Neuronal stem cell (in vitro differentiated cells): Measurements from ENCODE around the gene MRPL16.

Experiments
- DNase-seq: peaks from one replicate; pipeline ENCODE4 v3.0.0-alpha.2; 2013; ENCODE audit warnings: low spot score
- H2AFZ ChIP-seq: one replicate; pipeline ENCODE4 v1.6.1; 2013; ENCODE audit warnings: mild to moderate bottlenecking, low read length, inconsistent platforms
- H2AK5ac ChIP-seq: 2 replicates; pipeline ENCODE4 v1.6.1; 2013; ENCODE audit warnings: low read depth, mild to moderate bottlenecking, inconsistent platforms, low read length, moderate library complexity, mixed read lengths
- H2BK120ac ChIP-seq: 2 replicates; pipeline ENCODE4 v1.6.1; 2013; ENCODE audit warnings: low read depth, mild to moderate bottlenecking, inconsistent platforms, low read length, moderate library complexity, mixed read lengths
- H2BK12ac ChIP-seq: one replicate; pipeline ENCODE4 v1.6.1; 2013; ENCODE audit warnings: low read length, inconsistent platforms
- H2BK15ac ChIP-seq: 2 replicates; pipeline ENCODE4 v1.6.1; 2013; ENCODE audit warnings: mild to moderate bottlenecking, low read length, inconsistent platforms, mixed read lengths
- H2BK5ac ChIP-seq: one replicate; pipeline ENCODE4 v1.6.1; 2013; ENCODE audit warnings: inconsistent platforms, mild to moderate bottlenecking, low read length, moderate library complexity
- H3K14ac ChIP-seq: one replicate; pipeline ENCODE4 v1.6.1; 2013; ENCODE audit warnings: low read length, inconsistent platforms
- H3K18ac ChIP-seq: 2 replicates; pipeline ENCODE4 v1.6.1; 2013; ENCODE audit warnings: low read length, inconsistent platforms
- H3K23ac ChIP-seq: 2 replicates; pipeline ENCODE4 v1.6.1; 2013; ENCODE audit warnings: low read depth, mild to moderate bottlenecking, mixed read lengths, low read length, inconsistent platforms; ENCODE audit not compliant: poor library complexity
- H3K27ac ChIP-seq: replicated peaks from 3 replicates; pipeline ENCODE4 v1.5.1; 2013; ENCODE audit warnings: low read length, inconsistent platforms
- H3K27me3 ChIP-seq, 3 experiments: 2 replicates each; pipeline ENCODE4 v1.6.1; 2013; ENCODE audit warnings: low read length in 3 of 3, mild to moderate bottlenecking in 2 of 3, inconsistent platforms in 1 of 3, low read depth in 1 of 3, mixed read lengths in 1 of 3, moderate library complexity in 1 of 3; ENCODE audit not compliant: control insufficient read depth in 3 of 3, insufficient read depth in 3 of 3
- H3K36me3 ChIP-seq, 2 donors: replicated peaks in 1 of 2; 2 replicates each; pipeline ENCODE4 v1.6.1; 2013; ENCODE audit warnings: low read length in 2 of 2; ENCODE audit not compliant: control insufficient read depth in 2 of 2, insufficient read depth in 2 of 2
- H3K4ac ChIP-seq: 2 replicates; pipeline ENCODE4 v1.6.1; 2013; ENCODE audit warnings: inconsistent platforms, mild to moderate bottlenecking, low read length, moderate library complexity
- H3K4me1 ChIP-seq, 2 donors: 1 replicate in 1 of 2; 2 replicates in 1 of 2; pipeline ENCODE4 v1.6.1; 2013; ENCODE audit warnings: low read length in 2 of 2, low read depth in 1 of 2; ENCODE audit not compliant: control insufficient read depth in 2 of 2, insufficient read depth in 1 of 2
- H3K4me2 ChIP-seq: one replicate; pipeline ENCODE4 v1.6.1; 2013; ENCODE audit warnings: mild to moderate bottlenecking, low read length, inconsistent platforms; ENCODE audit not compliant: insufficient read depth, poor library complexity, severe bottlenecking
- H3K4me3 ChIP-seq, 2 donors: 2 replicates each; pipeline ENCODE4 v1.5.1; 2013; ENCODE audit warnings: low read length in 2 of 2, mild to moderate bottlenecking in 2 of 2, inconsistent platforms in 1 of 2, moderate library complexity in 1 of 2
- H3K79me1 ChIP-seq: one replicate; pipeline ENCODE4 v1.6.1; 2013; ENCODE audit warnings: low read depth, mild to moderate bottlenecking, inconsistent platforms, low read length, moderate library complexity
- H3K9ac ChIP-seq: one replicate; pipeline ENCODE4 v1.6.1; 2013; ENCODE audit warnings: mild to moderate bottlenecking, low read depth, low read length, inconsistent platforms; ENCODE audit not compliant: poor library complexity
- H3K9me3 ChIP-seq, 2 donors: replicated peaks in 1 of 2; 2 replicates each; pipeline versions ENCODE3 to v1.6.1; 2013; ENCODE audit warnings: low read length in 2 of 2, mild to moderate bottlenecking in 2 of 2, inconsistent platforms in 1 of 2, low read depth in 1 of 2, mixed read lengths in 1 of 2, moderate library complexity in 1 of 2; ENCODE audit not compliant: control insufficient read depth in 2 of 2, insufficient read depth in 1 of 2
- H4K8ac ChIP-seq: one replicate; pipeline ENCODE4 v1.6.1; 2013; ENCODE audit warnings: low read depth, mild to moderate bottlenecking, inconsistent platforms, low read length, moderate library complexity
- H4K91ac ChIP-seq: one replicate; pipeline ENCODE4 v1.6.1; 2013; ENCODE audit warnings: low read length, low read depth, mild to moderate bottlenecking, inconsistent platforms; ENCODE audit not compliant: poor library complexity
- WGBS, 2 donors: extraction: QIAGEN DNeasy Blood & Tissue Kit; methylation state at CpG; one replicate each; pipeline ENCODE4 v1.1.7; 2013; ENCODE audit warnings: missing lambda C conversion rate in 2 of 2, mixed read lengths in 1 of 2; ENCODE audit not compliant: insufficient read length in 2 of 2, insufficient replicate concordance in 1 of 2; ENCODE audit errors: extremely low coverage in 2 of 2; 5-methylcytosine and 5-hydroxymethylcytosine counted together

Gene MRPL16

GRCh38 chr11:59814021-59814420, 3.4 kb upstream of the MRPL16 start:
- no peak overlapping the region for H2BK15ac ChIP-seq
- peaks cover 2% of the 10 kb centered on the region for H3K79me1 ChIP-seq
- H3K4me1 ChIP-seq, result peaks cover 0 to 2% of the 10 kb centered on the region in 2 donors
- H2BK120ac ChIP-seq, result no peak overlapping the region
- H3K23ac ChIP-seq, result no peak overlapping the region
- H3K18ac ChIP-seq, result no peak overlapping the region
- H2BK5ac ChIP-seq, result no peak overlapping the region
- H3K27me3 ChIP-seq, result peaks cover 0 to 16% (median 0%) of the 10 kb centered on the region in 3 experiments
- H3K36me3 ChIP-seq, result no peaks in the 10 kb centered on the region
- no peak overlapping the region for H3K9ac ChIP-seq
- no peak overlapping the region for H4K91ac ChIP-seq
- no CpG with 5 or more reads among the region's 1 CpG for WGBS, 2 donors
- H3K14ac ChIP-seq, result no peak overlapping the region
- no peak overlapping the region for H2AK5ac ChIP-seq
- H3K27ac ChIP-seq, result no peak overlapping the region
- no peak overlapping the region for H2BK12ac ChIP-seq
- DNase-seq, result no peak
- H4K8ac ChIP-seq, result no peak overlapping the region
- H3K4ac ChIP-seq, result no peak overlapping the region
- H3K4me3 ChIP-seq, result no peak overlapping the region
- no peak overlapping the region for H2AFZ ChIP-seq
- no peak overlapping the region for H3K4me2 ChIP-seq
- no peaks in the 10 kb centered on the region for H3K9me3 ChIP-seq

DNA sequence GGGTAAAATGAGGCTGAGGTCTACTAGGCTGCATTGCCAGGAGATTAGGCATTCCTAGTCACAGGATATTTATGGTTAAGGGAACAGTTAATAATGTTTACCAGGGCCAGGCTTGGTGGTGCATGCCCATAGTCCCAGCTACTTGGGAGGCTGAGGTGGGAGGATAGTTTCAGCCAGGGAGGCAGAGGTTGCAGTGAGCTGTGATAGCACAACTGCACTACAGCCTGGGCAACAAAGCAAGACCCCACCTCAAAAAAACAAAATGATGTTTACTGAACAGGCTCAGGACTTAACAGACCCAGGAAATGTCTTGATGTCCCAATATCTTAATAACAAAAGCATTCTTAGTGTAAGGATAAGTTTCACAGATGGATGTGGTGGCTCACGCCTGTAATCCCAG, 2.8 kb upstream of the MRPL16 start:
- WGBS, 2 donors, result no CpG with 5 or more reads among the region's 1 CpG
- Histone ChIP-seq H3K27me3 (peaks cover 0 to 10% (median 0%) of the 10 kb centered on the region in 3 experiments), H2BK5ac (no peak overlapping the region), H3K4me2 (no peak overlapping the region), H3K14ac (no peak overlapping the region), H3K4ac (no peak overlapping the region), H3K27ac (no peak overlapping the region), H2AK5ac (no peak overlapping the region), H3K23ac (no peak overlapping the region), H3K79me1 (peaks cover 2% of the 10 kb centered on the region), H2BK120ac (no peak overlapping the region), H3K9me3 (no peaks in the 10 kb centered on the region), H3K4me3 (no peak overlapping the region), H3K36me3 (peaks cover 2 to 6% of the 10 kb centered on the region in 2 donors), H3K4me1 (peaks cover 0 to 2% of the 10 kb centered on the region in 2 donors), H2BK15ac (no peak overlapping the region), H3K9ac (no peak overlapping the region), H4K91ac (no peak overlapping the region), H3K18ac (no peak overlapping the region), H2BK12ac (no peak overlapping the region), H4K8ac (no peak overlapping the region), H2AFZ (no peak overlapping the region)
- no peak for DNase-seq

DNA sequence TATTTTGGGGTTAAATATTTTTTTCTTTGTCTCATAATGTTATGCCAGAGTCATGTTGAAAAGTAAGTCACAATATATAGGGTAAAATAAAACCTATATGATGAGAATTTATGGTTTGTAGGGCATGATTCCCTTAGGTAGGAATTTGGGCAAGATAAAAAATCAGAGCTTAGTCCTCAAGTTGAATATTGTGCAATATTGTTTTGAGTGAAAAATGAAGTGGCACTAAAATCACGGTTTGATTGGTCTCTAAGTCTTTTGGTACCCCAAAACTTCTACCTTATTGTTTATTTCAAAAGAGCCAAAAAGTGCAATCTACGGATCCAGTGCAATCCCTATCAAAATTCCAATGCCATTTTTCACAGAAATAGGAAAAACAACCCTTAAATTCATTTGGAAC, 1.6 kb upstream of the MRPL16 start:
- no peak overlapping the region for H3K23ac ChIP-seq
- no peak overlapping the region for H2BK12ac ChIP-seq
- no peak overlapping the region for H2BK120ac ChIP-seq
- H3K4me2 ChIP-seq, result no peak overlapping the region
- peaks cover 2% of the 10 kb centered on the region for H3K79me1 ChIP-seq
- H2BK15ac ChIP-seq, result no peak overlapping the region
- no peak overlapping the region for H3K27ac ChIP-seq
- DNase-seq, result no peak
- H3K4ac ChIP-seq, result no peak overlapping the region
- H3K18ac ChIP-seq, result no peak overlapping the region
- no peak overlapping the region for H4K91ac ChIP-seq
- no peak overlapping the region for H3K4me3 ChIP-seq
- H3K9me3 ChIP-seq, result no peaks in the 10 kb centered on the region
- H3K27me3 ChIP-seq, result peaks cover 0 to 5% (median 0%) of the 10 kb centered on the region in 3 experiments
- no CpG with 5 or more reads among the region's 2 CpGs for WGBS, 2 donors
- no peak overlapping the region for H2AFZ ChIP-seq
- no peak overlapping the region for H4K8ac ChIP-seq
- peaks cover 2 to 18% of the 10 kb centered on the region in 2 donors for H3K36me3 ChIP-seq
- H3K14ac ChIP-seq, result no peak overlapping the region
- H2AK5ac ChIP-seq, result no peak overlapping the region
- peaks cover 0 to 2% of the 10 kb centered on the region in 2 donors for H3K4me1 ChIP-seq
- no peak overlapping the region for H2BK5ac ChIP-seq
- H3K9ac ChIP-seq, result no peak overlapping the region

- Histone ChIP-seq H2BK120ac (no peak overlapping the region), H2AFZ (peak overlapping the region; percentile 94), H3K14ac (no peak overlapping the region), H4K91ac (no peak overlapping the region), H3K27me3 (peaks cover 0 to 5% (median 0%) of the 10 kb centered on the region in 3 experiments), H3K4me3 (peak overlapping the region; percentile 72 to 83), H3K36me3 (peaks cover 13 to 31% of the 10 kb centered on the region in 2 donors), H3K18ac (no peak overlapping the region), H3K23ac (peak overlapping the region; percentile 20), H2BK5ac (no peak overlapping the region), H3K4ac (no peak overlapping the region), H2BK15ac (no peak overlapping the region), H2AK5ac (no peak overlapping the region), H3K79me1 (peaks cover 4% of the 10 kb centered on the region), H3K4me1 (peaks cover 0 to 2% of the 10 kb centered on the region in 2 donors), H3K27ac (no peak overlapping the region), H3K9me3 (no peaks in the 10 kb centered on the region), H4K8ac (no peak overlapping the region), H3K9ac (no peak overlapping the region), H3K4me2 (peak overlapping the region; percentile 65), H2BK12ac (no peak overlapping the region)
- WGBS, 2 donors, result no CpG with 5 or more reads among the region's 8 CpGs
- DNase-seq, result no peak
These were observed 307 bp upstream of the MRPL16 start for GRCh38 chr11:59810911-59811259.
